Fibroblast of skin of left biceps (primary cell): ENCODE data around the gene ERCC5.

Source experiments
- DNase-seq, 2 experiments: peaks; one replicate each; pipeline ENCODE4 v3.0.0-alpha.2; 2013; ENCODE audit warnings: low read depth in 2 of 2

ERCC5 gene

DNA sequence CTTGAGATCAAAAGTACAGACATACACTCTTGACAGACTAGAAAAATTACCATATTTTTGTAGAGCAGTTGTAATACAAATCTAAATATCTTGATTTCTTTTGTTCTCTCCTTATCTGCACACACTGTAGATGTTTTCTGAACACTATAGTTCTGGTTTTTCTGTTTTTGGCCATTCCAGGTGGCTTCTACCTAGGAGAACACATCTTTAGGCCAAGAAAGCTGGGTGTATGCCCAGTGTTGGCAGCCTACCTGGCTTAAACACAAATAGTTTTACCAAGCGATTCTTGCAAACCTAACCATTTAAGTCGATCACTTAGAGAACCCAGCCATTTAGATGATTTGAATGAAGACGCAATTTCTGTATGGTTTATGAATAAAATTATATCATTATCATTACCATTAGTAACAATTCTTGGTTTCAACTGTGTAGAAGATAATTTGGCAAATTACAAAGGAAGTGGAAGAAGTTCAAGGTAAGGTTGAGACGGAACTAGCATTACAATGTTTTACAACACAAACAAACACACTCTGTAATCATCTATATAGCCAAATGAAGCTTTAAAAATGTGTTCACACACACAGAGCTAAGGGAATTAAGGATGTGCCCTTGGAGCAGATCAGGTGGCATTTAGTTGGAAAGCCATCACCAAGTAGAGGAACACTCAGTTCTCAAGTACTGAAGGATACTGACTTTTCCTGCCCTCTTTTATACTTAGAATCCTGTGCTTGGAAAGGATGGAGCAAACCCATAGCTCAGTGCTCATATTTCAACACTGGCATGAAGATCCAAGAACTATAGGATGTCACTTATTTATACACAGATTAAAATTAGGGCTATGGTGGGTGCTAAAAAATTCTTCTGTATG lies 36.2 kb downstream of the ERCC5 start:
- no peak for DNase-seq

DNA sequence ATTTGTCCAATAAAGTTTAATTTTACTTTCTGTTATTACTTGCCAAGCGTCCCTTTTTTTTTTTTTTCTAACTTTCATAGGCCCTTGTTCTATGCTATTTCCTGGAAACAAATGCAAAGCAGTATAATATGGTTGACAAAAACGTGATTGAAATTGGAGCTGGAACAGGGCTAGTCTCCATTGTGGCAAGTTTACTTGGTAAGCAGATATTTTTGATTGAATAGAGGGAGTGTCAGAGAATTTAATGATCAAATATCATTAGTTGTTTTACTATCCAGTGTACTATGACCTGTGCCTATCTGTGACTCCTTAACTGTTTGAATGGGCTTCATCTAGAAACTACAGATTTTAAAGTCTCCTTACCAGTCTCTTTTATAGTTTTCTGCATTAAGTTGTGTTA lies 46.7 kb downstream of the ERCC5 start:
- no peak for DNase-seq

DNA sequence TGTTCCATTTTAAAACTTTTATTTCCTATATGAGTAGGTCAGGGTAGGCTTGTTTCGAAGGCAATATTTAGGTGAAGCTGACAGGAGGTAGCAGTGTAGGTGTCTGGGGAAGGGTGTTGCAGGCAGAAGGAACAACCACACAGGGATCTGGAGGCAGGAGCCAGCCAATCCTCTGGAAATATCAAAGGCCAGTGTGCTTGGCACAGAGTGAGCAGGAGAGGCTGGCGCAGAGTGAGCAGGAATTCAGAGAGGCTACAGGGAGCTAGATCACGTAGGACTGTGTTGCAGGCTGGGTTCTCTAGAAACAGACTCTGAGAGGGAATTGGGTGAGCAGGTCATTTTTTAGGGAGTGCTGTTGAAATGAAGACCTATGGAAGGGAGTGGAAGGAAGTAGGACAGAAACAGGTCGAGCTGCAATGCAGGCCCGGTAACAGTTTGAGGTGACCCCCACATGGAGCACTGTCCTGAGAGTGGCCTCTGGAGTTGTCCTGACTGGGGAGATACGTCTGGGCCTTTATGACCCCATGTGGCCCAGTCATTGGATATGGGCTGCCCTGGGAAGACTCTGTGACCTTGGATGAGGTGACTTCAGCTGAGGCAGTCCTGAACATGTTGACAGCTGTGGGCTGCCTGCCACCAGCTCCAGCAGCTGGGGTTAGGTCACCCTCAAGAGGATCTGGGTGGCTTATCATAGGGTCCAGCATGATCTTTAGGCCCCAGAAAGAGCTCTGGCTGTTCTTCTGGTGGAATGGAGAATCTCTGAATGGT lies 51.7 kb downstream of the ERCC5 start:
- DNase-seq, result no peak

DNA sequence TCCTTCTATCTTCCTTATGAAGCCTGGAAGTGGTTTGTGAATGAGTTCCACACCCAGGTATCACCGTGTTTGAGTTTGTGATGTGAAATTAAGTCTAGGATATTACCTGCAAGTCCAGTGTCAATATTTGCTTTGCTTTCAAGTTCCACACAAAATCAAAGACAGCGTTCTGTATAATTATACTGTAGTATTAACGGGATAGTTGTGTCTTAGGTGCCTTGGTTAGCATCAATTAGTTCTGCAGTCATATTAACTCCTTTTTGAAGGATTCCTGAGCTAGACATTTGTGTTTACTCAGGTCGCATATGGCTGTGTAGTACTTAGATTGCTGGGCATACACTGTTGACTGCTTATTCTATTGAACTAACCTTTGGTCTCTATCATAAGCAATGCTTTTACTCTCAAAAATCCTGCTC lies 54.4 kb downstream of the ERCC5 start:
- no peak for DNase-seq

DNA sequence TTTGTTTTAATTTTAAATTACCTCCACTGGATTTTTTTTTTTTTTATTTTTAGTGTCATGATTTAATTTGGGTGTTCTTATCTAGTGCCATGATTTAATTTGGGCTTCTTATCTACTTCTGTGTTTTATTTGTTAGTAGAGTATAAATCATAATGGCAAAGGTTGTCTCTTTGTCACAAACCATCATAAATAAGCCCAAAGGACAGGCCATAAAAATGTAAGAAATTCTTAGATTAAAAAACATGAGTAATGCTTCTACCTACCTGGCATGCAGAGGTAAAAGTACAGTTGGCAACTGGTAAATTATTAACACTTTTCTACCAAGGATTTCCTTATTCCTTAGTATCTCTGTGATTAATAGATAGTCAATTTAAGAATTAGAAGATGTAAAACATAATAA lies 55.2 kb downstream of the ERCC5 start:
- no peak for DNase-seq

DNA sequence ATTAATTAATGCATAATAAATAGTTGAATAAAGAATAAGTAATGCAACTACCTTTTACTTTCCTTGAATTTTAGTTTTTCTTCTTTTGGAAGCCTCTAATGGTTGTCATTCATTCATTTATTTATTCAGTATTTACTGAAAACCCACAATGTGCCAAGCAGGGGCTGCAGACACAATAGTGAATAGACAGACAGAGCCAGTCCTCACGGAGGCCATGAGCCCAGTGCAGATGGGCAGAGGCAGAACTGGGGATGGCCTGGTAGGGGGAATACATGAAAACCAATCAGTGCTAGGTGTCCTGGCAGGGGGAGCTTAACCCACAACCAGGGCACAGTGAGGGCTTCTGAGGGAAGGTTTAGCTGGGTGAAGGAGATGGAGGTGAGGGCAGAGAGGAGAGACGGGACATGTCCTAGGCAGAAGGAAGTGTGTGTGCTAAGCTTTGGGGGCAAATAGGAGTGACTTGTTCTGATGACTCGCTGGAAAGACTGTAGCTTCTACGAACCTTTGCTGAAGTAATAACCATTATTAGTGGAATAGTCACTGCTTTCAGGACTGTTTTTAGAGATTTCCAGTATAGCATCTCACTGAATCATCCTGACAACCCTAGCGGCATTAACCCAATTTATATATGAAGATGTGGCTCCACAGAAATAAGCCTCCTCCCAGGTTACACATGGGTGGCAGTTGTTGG lies 55.9 kb downstream of the ERCC5 start:
- DNase-seq, result no peak

DNA sequence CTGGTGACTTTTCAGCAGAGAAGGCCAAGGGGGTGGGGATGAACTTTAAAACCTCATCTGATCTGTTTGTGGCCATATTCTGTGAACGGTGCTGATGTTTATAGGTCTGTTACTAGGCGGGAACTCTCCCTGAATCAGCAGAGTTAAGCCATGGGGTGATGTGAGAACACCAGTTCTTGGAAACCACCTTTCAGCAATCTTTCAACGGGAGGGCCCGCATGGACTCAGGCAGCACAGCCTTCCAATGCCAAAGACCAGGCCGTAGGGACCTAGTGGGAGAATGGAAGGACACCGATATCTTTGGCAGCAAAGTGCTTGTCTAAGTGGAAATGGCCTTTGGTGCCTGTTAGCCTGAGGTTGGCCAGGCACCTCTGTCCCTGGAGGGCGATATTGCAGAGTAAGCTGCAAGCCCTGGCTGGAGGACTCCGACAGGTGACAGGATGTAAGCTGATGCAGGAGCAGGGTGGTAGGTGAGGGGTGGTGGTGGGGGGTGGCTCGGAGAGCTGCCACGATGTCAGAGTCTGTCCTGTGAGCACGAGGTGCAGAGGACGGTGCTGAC lies 57.0 kb downstream of the ERCC5 start:
- DNase-seq, result no peak

DNA sequence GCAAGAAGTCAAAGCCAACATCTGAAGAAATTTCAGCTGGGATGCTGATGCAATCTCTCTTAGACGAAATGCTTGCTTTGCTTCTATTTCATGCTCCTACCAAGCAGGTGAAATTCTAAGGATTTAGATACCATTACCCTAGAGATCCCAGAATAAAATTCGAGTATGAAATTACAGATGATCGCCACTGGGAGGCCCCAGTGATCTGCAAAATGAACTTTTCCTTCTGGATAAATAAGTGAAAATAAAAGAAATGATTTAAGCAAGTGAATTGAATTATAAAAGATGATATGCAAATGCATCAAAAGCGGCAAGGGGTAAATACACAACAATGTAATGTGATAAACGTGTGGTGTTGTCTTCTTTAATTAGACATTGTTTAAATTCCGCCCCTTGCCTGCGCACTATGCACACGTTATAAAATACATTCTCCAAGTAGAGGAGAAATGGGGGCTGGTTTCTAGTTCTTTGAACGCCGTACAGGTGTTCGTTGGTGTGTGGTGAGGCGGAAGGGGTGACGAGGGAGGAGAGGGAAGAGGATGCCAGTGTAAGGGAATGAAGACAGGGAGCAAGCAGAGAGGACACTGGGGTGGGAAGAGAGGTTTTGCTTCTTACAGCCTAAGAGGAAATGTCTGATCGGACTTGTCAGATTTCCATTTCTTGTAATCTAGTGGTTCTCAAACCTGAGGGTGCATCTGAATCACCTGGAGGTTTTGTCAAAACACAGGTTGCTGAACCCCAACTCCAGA lies 58.0 kb downstream of the ERCC5 start:
- no peak for DNase-seq

DNA sequence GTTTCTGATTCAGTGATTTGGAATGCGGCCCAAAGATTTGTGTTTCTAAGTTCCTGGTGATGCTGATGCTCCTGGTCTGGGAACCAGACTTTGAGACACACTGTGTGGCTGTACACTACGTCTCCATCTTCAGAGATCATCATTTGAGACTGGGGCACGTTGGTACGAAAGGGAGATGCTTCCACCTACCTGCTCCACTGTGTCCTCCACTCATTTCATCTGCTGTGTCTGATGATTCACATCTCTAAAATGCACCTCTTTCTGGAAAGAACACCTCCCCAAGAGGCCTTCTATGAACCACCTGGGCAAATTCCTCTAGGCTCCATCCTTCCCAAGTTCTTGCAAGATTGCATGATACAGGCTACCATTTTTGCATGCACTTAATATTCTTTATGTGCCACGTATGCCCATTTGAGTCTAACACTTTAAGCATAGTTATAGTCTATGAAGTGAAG lies 58.6 kb downstream of the ERCC5 start:
- DNase-seq, result no peak

DNA sequence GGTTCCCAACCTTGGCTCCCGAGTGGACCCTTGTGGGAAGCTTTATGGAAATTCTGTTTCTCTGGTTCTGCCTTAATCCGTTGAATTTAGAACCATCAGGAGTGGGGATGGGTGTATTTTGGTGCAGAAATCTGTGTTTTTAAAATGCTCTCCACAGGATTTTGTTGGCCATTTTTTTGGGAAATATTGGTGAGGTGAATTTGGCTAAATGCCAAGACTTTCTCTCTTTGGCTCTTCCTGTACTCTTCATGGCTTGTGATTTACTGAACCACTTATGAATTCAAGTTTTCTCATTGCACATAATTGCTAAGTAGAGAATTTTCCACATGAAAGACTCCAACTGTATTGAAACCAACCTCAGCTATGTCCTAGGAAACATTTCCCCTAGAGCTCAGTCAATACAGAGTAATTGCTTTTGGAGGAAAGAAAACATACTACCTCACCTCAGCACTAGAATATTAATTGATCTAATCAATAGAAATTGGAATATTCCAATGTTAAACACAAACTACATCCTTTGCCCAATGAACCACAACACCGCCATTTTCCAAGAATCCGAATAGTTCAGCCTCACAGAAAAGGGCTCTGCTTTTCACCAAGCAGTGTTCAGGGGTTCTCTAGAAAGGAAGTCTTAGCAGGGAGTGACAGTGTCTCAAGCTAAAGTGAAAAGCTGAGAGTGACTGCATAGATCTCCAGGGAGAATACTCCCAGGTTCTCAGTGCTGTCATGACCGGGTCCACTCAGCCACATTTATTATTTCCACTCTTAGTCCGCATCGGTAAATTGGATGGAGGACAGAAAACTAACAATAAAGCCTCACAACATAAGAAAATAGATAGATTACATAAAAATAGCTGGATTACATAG lies 60.3 kb downstream of the ERCC5 start:
- DNase-seq, result no peak

DNA sequence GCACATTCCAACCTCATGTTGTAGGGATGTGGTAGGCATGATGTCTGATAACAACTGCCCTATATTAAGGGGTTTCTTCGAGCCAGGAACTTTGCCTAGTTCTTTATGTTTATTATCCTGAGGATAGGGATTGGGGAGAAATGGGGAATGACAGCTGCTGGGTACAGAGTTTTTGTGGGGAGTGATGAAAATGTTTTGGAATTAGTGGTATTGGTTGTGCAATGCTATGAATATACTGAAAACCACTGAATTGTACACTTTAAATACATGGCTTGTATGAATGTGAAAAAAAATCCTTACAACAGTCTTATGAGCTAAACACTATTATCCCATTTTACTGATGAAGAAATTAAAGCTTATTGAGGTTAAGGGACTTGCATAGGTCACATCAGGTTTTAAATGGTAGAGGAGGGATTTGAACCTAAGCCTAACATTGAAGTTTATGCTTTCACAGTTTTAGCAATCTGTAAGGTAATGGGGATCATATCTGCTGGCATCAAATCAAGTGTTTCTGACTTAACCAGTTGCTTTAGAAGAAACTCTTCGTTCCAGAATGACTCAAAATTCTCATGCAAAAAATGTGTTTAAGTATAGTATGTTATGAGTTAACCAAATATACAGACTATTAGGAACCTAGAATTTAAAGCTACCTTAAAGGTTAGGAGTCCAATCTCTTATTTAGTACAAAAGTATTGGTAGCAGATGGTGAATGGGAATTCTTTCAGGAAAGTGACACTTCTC lies 61.4 kb downstream of the ERCC5 start:
- DNase-seq, result no peak

DNA sequence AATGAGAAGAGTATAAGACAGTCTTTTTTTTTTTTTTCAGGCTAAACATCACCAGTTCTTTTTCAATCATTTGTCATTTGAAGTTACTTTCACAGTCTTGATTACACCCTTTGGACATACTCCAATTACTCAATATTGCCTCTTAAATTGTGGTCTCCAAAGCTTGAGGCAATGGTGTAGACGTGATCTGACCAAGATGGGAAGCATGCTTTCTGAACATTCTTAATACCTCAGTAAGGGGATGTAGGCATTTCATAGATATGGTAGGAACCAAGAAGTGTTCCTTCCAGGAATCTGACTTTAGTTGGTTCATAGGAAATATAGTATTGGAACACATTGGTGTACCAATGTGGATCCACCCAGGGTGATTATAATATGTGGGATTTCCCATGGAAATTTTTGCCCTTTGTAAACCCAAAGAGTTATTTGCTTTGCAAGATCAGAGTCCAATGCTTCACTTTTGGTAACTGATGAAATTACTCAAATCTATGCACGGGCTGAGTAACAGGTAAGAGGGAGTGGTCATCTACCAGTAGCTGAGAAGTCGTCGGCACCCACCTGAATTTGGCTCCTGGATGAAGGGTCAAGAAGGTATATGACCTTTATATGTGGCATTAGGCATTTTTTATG lies 62.2 kb downstream of the ERCC5 start:
- DNase-seq, result no peak

DNA sequence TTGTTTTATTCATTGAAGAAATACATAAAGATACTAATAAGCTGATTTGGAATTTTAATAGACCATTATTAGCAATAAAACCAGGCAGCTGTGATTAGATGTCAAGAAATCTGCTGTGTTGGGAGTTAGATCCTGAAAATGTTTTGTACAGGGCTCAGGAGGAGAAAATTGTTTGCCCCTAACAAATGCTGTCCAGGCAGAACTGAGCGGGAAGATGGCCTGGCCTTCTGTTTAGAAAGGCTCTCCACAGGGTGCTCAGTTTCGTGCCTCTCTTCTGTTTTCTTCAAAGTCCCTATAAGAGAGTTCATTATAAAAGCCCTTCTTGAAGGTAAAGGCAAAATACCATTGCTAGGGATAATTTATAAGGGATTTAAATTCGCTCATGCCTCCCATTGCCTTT lies 64.1 kb downstream of the ERCC5 start:
- DNase-seq, result no peak

DNA sequence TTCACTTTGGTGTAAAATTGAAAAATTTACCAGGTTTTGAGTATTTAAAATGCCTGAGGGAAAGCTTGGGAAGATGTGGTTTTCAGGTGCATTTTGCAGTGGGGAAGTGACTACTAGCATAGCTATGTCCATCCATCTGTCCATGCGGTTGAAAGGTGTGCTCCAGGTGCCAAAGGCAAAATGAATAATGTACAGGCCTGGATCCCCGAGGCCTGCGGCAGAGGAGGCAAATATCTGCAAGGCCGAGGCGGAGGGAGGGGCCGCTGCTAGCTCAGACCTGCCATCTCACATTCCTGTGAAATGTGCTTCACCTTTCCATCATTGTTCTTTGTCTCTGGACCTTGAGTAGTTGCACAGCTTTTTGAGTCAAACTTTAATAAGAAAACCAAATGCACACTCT lies 65.5 kb downstream of the ERCC5 start:
- no peak for DNase-seq

DNA sequence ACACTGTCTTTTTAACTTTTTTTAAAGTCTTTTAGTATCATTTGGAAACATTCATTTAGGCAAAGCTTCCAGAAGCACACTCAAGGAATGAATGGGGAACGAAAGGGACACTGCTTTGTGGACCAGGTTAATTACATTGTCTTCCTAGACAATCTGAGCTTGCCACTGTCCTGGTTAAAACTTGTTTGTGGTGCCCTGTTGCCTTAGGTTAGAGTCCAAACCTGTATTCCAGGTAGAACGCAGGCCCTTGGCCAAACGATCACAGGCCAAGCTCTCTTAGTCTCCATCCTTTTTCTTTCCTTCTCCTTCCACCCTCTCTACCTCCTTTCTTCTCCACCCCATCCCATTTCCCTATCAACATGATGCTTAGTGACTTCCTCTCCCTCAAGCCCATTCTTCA lies 66.8 kb downstream of the ERCC5 start:
- DNase-seq, result no peak

DNA sequence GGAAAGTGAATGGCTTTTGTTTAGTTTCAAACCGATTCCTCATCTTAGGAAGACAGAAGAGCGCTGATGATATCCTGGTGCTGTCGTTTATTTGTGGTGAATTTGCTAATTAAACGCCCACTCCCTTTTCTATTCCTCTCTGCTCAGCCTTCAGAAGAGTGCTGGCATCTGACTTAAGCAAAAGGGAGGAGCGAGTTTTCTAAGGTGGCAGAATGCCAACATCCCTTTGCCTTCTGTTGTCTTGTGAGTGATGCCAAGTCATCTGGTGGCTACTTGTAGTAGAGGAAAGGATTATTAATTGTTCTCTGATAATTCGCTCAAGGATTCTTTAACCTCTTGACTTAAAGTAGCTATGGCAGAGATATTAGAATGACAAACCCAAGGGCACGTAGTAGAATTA lies 68.1 kb downstream of the ERCC5 start:
- no peak for DNase-seq

DNA sequence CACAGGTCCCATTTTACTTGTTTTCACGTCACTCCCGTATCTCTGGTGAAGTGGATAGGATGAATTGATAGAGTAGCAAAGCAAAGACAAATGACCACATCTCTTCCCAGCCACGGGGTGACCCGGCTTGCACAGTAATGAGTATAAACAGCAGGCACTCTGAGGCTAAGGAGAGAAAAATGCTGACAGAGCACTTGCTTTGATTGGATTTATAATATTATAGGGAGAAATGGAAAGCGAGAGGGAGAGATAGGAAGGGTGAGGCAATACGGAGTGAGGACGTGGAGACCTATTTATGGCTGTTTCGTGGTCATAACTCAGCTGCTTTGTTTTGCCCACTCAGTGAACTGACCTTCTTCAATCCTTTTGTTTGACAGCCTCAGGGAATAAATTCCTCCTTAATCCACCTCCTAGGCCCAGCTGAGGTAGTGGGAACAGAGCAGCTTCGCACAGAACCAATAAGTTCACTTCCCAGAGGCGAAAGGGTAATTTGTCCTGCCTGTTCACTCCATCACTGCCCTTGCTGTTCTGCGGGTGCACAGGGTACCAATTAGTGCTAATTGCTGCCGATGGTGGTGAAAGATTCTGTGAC lies 68.6 kb downstream of the ERCC5 start:
- DNase-seq, result no peak

DNA sequence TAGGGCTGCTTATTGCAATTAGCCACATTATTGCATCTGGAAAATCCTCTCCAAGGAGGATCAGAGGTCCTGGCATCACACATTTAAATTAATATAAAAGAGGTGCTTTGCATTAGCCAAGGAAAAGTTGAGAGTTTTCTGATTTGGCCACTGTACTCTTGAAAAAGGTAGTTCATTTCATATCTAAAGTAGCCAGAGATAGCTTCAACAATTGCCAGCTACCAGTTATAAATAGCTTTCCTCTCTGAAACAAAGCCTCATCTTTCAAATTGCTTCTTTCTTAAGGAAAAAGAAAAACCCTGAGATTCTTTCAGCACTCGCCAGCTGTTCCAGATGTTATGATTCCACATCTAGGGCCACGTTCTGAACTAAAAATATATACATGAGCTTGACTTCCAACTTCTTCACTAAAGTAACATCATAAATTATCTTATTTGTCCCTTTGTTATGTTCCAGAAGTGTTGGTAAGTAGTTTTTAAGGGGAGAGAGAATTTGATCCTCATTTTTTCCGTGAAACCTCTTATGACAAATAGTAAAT lies 69.6 kb downstream of the ERCC5 start:
- no peak for DNase-seq

DNA sequence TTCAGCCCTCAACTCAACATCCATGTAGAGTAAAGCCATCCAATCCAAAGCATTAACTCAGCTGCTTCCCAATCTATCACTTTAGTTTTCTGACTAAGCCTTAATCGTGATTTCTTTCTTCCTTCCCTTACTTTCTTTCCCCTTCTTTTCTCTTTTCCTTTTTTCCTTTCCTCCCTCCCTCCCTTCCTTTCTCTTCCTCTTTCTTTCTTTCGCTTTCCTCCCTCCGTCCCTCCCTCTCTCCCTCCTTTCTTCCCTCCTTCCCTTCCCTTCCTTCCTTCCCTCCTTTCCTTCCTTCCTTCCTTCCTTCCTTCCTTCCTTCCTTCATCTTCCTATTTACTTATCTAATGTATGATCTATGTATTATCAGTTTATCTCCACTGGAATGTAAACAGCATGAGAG lies 71.2 kb downstream of the ERCC5 start:
- no peak for DNase-seq
